Measurements from ENCODE around the gene DCP1B. TPM values are rescaled to one million over a fixed set of nuclear protein-coding genes. Genes with fewer than 3 reads are reported as not detected.

DCP1B gene
- total RNA-seq, 1 donor from 2014 or later, result 4.9 TPM

- no peak for DNase-seq (ENCODE audit: low read depth, low spot score)
Measured at GRCh38 chr12:1935700-1936378, 68.4 kb downstream of the DCP1B start.

- DNase-seq (ENCODE audit: low read depth, low spot score), result no peak
Measured at GRCh38 chr12:1935242-1935641, 69.0 kb downstream of the DCP1B start.

- no peak for DNase-seq (ENCODE audit: low read depth, low spot score)
Measured at GRCh38 chr12:1934831-1935230, 69.4 kb downstream of the DCP1B start.

GRCh38 chr12:1934068-1934467 is 70.2 kb downstream of the DCP1B start:
- no peak for DNase-seq (ENCODE audit: low read depth, low spot score)

- DNase-seq (ENCODE audit: low read depth, low spot score), result no peak
Measured at GRCh38 chr12:1933342-1934051, 70.8 kb downstream of the DCP1B start.

- no peak for DNase-seq (ENCODE audit: low read depth, low spot score)
Measured at GRCh38 chr12:1932264-1932777, 71.9 kb downstream of the DCP1B start.

GRCh38 chr12:1931642-1932041 is 72.6 kb downstream of the DCP1B start:
- no peak for DNase-seq (ENCODE audit: low read depth, low spot score)

- DNase-seq (ENCODE audit: low read depth, low spot score), result no peak
Measured at GRCh38 chr12:1930803-1931597, 73.3 kb downstream of the DCP1B start.

- DNase-seq (ENCODE audit: low read depth, low spot score), result no peak
Measured at GRCh38 chr12:1929985-1930802, 74.1 kb downstream of the DCP1B start.

- no peak for DNase-seq (ENCODE audit: low read depth, low spot score)
Measured at GRCh38 chr12:1929241-1929984, 74.8 kb downstream of the DCP1B start.

GRCh38 chr12:1928439-1929121 is 75.7 kb downstream of the DCP1B start:
- no peak for DNase-seq (ENCODE audit: low read depth, low spot score)

GRCh38 chr12:1927751-1928351 is 76.4 kb downstream of the DCP1B start:
- no peak for DNase-seq (ENCODE audit: low read depth, low spot score)

GRCh38 chr12:1927051-1927680 is 77.1 kb downstream of the DCP1B start:
- DNase-seq (ENCODE audit: low read depth, low spot score), result no peak

GRCh38 chr12:1926251-1926657 is 78.0 kb downstream of the DCP1B start:
- no peak for DNase-seq (ENCODE audit: low read depth, low spot score)

- DNase-seq (ENCODE audit: low read depth, low spot score), result no peak
Measured at GRCh38 chr12:1925684-1926006, 78.6 kb downstream of the DCP1B start.

- no peak for DNase-seq (ENCODE audit: low read depth, low spot score)
Measured at GRCh38 chr12:1924996-1925683, 79.1 kb downstream of the DCP1B start.

GRCh38 chr12:1922985-1923384 is 81.3 kb downstream of the DCP1B start:
- DNase-seq (ENCODE audit: low read depth, low spot score), result no peak

- no peak for DNase-seq (ENCODE audit: low read depth, low spot score)
Measured at GRCh38 chr12:1922075-1922709, 82.1 kb downstream of the DCP1B start.

Data from pulmonary artery endothelial cell (primary cell).